ENCODE data around the gene HDAC4.

DNA sequence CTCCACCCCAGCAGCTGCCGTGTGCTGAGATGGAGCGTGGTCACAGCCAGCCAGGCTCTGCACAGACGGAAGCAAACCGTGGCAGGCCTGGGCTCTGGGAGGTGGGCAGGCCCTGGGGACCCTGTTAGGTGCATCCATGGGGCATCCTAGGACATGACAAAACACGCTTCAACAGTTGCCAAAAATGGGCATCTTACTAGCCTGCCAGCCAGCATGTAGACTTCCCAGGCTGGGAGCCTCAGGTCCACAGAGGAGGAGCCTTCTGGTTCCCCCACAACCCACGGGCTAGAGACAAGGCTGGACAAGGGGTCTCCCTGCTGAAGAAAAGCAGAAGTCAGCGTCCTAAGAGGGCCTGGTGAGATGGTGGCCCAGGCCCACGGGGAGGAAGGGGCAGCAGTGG is 139.5 kb downstream of the HDAC4 start:
- TF ChIP-seq, protein P1, sequence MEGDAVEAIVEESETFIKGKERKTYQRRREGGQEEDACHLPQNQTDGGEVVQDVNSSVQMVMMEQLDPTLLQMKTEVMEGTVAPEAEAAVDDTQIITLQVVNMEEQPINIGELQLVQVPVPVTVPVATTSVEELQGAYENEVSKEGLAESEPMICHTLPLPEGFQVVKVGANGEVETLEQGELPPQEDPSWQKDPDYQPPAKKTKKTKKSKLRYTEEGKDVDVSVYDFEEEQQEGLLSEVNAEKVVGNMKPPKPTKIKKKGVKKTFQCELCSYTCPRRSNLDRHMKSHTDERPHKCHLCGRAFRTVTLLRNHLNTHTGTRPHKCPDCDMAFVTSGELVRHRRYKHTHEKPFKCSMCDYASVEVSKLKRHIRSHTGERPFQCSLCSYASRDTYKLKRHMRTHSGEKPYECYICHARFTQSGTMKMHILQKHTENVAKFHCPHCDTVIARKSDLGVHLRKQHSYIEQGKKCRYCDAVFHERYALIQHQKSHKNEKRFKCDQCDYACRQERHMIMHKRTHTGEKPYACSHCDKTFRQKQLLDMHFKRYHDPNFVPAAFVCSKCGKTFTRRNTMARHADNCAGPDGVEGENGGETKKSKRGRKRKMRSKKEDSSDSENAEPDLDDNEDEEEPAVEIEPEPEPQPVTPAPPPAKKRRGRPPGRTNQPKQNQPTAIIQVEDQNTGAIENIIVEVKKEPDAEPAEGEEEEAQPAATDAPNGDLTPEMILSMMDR (optimal IDR thresholded peaks at IDR 0.05 in 1 of 3, IDR thresholded peaks at IDR 0.05 in 1 of 3, conservative IDR thresholded peaks at IDR 0.05 in 1 of 3; ENCODE audit: extremely low read depth in 1 of 3, insufficient read depth in 2 of 3, low read length in 3 of 3): no peak
- TF ChIP-seq EZH2 (IDR thresholded peaks at IDR 0.05; ENCODE audit: low read length): no peak
